Midbrain (tissue), 1 donor: ENCODE measurements around the gene BPIFB1.

Experiments
- DNase-seq: peaks from one replicate; lab custom pipeline; 2025; lab: John Stamatoyannopoulos, UW

The BPIFB1 gene

GRCh38 chr20:33282991-33283555 lies at the start of gene BPIFB1:
Gene BPIFB1 (plus strand): TSS chr20:33283214. CDS start chr20:33286074, 2,860 bp downstream.
- no peak for DNase-seq

DNA sequence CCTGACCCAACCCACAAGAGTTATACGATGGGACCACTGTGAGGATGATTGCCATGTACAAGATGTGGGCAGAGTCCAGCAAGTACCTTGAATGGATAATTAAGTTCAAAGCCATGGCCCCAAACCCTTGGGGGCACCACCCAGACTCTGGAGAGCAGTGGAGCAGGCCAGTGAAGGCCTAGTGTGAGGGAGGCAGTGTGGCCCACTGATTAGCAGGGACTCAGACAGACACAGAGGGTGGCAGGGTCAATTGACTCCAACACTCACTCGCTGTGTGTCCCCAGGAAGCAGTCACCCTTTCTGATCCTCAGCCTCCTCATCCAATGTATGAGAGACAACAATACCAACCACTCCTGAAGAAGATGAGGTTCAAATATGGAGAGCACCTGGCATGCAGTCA lies 49.0 kb upstream of the BPIFB1 start:
- no peak for DNase-seq

DNA sequence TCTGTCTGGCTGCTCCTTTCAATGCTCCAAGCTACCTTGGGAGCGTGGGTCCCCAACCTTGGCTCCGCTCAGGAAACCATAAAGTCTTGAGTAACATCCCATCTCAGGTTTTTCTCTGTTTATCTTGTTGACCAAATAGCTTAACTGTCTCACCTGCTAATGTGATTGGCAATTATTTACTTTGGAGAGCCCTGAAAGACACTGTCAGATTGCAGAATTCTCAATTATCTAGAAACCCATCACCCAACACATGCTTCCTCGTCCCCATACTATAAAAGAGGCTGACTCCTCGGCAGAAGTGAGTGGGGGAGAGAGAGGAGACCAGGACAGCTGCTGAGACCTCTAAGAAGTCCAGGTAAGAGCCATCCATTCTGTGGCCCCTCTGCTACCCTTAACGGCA lies 47.3 kb upstream of the BPIFB1 start, which contains the start of gene BPIFA1:
BPIFA1 (plus strand) TSS at position 301 of the 400 bp plus-strand sequence. CDS start 1,716 bp downstream, outside the sequence.
- no peak for DNase-seq

DNA sequence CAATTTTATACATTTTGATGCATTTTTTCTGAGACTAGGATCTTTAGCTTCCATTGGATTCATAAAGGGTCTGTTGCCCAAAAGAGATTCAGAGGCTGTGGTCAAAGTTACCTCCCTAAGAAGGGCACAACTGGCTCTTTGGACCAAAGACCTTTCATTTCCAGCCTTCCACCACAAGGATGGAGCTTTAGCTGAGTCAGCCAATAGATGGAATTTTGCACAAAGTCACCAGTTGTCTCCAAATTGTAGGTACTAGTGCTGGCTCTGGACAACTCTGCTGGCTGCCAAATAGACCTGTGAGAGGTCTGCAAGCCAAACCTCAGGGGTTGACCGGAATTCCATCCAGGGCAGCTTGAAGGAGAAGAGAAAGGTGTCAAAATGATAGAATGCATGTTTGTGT lies 46.7 kb upstream of the BPIFB1 start:
- no peak for DNase-seq

GRCh38 chr20:33237989-33238388 lies 45.0 kb upstream of the BPIFB1 start:
- DNase-seq: no peak

DNA sequence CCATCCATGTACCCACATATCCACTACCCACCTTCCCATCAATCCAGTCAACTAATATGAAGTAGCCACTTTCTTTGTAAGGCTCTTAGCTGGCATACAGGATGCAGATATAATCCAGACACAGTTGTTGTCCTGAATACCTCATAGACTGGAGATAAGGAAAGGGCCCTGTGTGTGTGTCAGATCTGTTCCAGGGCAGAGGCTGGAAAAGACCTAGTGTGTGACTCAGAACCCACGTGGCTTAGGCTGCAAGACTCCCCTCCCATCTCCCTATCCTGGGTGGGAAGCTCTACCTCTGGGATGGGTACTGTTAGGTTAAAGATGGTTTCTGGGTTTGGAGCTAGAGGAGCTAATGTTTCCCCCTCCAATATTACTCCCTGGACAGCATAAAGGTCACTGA lies 43.6 kb upstream of the BPIFB1 start:
- no peak for DNase-seq

DNA sequence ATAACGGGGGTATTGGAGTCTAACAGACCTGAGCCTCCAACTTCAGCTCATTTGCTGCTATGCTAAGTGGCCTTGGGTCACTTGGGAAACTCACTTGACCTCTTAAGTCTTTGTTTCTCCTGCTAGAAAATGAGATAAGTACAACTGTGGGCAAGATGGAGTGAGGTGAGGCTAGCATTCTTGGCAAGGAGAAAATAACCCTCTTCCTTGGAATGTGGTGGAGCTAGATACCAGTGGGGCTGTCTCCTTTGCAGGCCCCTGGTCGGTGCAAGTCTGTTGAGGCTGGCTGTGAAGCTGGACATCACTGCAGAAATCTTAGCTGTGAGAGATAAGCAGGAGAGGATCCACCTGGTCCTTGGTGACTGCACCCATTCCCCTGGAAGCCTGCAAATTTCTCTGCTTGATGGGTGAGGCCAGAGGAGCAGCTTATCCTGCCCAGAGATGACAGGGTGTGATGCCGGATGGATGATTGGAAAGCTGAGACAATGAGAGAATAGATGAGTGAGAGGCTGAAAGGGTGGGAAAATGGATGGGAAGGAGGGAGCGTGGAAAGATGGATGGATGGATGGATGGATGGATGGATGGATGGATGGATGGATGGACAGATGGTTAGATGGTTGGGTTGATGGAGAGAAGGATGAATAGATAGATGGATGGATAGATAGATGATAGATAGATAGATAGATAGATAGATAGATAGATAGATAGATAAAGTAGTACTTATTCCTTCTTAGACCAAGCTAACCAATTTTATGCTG lies 42.9 kb upstream of the BPIFB1 start:
- DNase-seq: no peak

DNA sequence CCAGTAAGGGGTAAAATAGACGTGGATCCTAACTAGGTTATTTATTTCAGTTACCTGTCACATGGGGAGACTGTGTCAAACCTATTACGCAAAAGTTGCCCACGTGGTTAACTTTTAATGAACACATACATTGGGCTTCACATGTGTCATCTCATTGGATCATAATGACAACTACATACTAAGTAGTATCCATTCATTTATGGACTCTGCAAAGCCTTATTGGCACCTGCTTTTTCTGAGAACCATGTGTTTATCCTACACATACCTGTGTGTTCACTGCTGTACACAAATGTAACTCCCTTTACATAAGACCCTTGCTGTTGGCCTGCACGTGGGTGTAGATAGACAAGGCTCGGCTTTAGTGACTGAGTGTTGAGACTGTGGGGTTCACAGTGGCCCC lies 42.1 kb upstream of the BPIFB1 start:
- DNase-seq: no peak

- DNase-seq: no peak
Observed at GRCh38 chr20:33242319-33243100, 40.5 kb upstream of the BPIFB1 start.

DNA sequence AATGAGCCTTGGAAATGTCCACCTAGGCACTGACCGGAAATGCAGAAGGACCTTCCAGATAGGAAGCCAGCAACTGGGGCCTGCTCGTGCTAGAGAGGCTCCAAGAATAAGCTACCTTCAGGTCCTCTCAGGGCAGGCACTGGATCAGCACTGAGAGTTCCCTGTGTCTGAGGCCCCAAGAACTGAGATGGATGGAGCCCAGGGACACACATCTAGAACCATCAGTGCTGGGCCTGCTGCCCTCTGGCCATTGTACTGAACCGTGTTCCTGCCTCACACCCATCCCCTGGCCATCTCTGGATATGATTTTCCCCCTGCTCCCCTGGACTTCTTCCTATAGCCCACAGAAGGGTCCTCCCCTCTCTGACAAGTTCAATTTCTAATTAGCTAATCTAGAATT lies 36.9 kb upstream of the BPIFB1 start:
- DNase-seq: no peak

- DNase-seq: no peak
Observed at GRCh38 chr20:33249456-33249855, 33.6 kb upstream of the BPIFB1 start.

- DNase-seq: no peak
Observed at GRCh38 chr20:33250666-33251065, 32.3 kb upstream of the BPIFB1 start.

DNA sequence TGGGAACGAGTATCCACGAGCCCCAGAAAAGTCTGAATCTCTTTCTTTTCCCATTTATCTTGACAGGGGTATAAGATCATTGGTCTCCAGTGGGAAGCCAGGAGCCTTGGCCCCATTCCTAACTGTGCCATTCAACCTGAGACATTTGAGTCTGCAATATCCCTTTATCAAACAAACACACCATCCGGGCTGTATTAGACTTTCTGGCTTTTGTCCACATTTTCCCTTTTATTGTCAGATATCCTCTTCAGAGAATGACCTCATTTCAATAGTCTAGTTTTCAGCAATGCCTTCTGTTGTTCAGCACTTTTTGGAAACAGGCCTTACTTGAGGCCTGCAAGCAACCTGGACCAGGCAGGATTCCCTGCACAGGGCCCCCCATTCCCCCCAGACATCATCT lies 31.5 kb upstream of the BPIFB1 start:
- no peak for DNase-seq

GRCh38 chr20:33252460-33252859 lies 30.6 kb upstream of the BPIFB1 start:
- no peak for DNase-seq

DNA sequence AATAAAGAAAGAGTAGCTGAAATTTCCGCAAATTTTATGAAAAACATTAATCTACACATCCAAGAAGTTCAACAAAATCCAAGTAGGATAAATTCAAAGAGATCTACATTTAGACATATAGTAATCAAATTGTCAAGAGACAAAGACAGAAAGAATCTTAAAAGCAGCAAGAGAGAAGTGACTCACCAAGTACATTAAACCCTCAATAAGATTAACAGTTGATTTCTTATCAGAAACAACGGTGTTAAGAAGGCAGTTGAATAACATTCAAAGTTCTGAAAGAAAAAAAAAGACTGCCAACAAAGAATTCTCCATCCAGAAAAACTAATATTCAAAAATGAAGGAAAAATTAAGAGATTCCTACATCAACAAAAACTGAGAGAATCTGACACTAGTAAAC lies 28.0 kb upstream of the BPIFB1 start:
- no peak for DNase-seq

DNA sequence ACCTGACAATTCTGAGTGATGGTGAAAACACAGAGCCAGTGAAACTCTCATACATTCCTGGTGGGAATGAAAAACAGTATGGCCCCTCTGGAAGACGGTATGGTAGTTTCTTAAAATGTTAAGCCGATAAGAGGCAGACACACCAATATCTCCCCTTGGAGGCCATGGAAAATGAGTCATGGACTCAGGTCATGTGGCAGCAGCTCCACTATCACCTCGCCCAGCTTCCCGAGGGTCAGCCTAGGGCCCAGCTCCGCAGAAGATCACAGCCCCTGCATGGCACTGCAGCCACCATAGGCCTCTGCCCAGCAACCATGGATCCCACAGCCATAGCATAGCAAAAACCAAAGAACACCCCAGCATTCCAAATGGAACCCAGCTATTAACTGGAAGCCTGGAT lies 25.8 kb upstream of the BPIFB1 start:
- no peak for DNase-seq

- no peak for DNase-seq
Observed at GRCh38 chr20:33259371-33259770, 23.6 kb upstream of the BPIFB1 start.

DNA sequence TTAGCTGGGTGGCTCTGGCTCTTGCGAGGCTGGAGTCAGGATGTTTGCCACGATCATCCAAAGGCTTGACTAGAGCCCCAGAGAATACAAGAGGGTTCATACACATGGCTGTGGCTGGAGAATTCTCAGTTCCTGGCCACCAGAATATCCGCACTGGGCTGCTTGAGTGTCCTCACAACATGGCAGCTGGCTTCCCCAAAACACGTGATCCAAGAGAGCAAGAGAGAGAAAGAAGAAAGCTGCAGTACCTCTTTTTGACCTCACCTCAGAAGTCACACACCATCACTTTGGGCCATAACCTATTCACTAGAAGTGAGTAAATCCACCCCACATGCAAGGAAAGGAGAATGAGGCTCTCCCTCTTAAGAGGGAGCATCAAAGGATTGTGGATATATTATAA lies 21.5 kb upstream of the BPIFB1 start:
- no peak for DNase-seq

- DNase-seq: peak; percentile 78
Observed at GRCh38 chr20:33262658-33263065, 20.4 kb upstream of the BPIFB1 start.

- no peak for DNase-seq
Observed at GRCh38 chr20:33263784-33264183, 19.2 kb upstream of the BPIFB1 start.

DNA sequence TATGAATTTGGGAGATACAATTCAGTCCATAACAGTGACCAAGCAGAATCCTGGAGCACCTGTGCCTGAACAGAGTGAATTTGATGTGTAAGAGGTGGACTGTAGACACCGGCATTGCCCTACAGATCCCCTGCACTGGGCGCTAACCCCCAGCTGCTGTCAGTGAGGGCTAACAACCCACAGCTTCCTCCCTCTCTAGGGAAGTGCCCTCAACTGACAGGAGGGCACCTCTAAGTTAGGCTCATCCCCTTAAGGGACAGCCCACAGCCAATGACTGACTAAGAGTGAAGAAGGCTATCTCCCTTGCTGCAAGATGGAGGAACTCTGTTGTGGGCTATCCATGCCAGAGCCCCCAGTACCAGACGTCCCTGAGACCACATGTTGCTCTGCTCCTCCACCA lies 15.3 kb upstream of the BPIFB1 start:
- no peak for DNase-seq

- DNase-seq: no peak
Observed at GRCh38 chr20:33272155-33272873, 10.7 kb upstream of the BPIFB1 start.
